OCI-LY7 (cell line): ENCODE data around the gene KLHL33. TPM values are rescaled to one million over a fixed set of nuclear protein-coding genes. Genes with fewer than 3 reads are reported as not detected.

Source experiments
- BruUV-seq: library from RNA; stranded (reverse); fragments of 400-500 nt; replicated peaks from 2 replicates; lab custom pipeline; 2021; lab: Mats Ljungman, UMichigan
- CTCF ChIA-PET: fragments of 300-600 bp; sonication (Branson Sonifier 250); formaldehyde crosslinking; loops from one replicate; lab custom pipeline; 2022; ENCODE audit warnings: antibody characterized with exemption; ENCODE audit not compliant: unreplicated experiment; lab: Charles Lee
- POLR2A ChIA-PET: fragments of 300-600 bp; sonication (Branson Sonifier 250); formaldehyde crosslinking; loops from one replicate; lab custom pipeline; 2022; ENCODE audit warnings: antibody characterized with exemption; lab: Charles Lee
- DNase-seq: peaks from one replicate; pipeline ENCODE4 v3.0.0-alpha.2; 2015; ENCODE audit warnings: low spot score
- H2AFZ ChIP-seq: fragments of 200-600 bp; sonication (generic), shearing (Covaris generic); 2 replicates; pipeline ENCODE4 v1.6.1; 2014; ENCODE audit warnings: mild to moderate bottlenecking, antibody characterized with exemption, low read length, moderate library complexity
- H3K27ac ChIP-seq: fragments of 200-600 bp; sonication (generic); 2 replicates; pipeline ENCODE4 v1.5.1; 2014; ENCODE audit warnings: mixed run types, low read depth, mild to moderate bottlenecking, moderate library complexity, low read length, inconsistent platforms; ENCODE audit not compliant: poor library complexity, severe bottlenecking
- H3K36me3 ChIP-seq: fragments of 200-600 bp; sonication (generic); 2 replicates; pipeline ENCODE4 v1.6.1; 2014; ENCODE audit warnings: mild to moderate bottlenecking, antibody characterized with exemption, low read length, moderate library complexity, mixed read lengths; ENCODE audit not compliant: insufficient read depth
- H3K4me1 ChIP-seq: fragments of 200-600 bp; sonication (generic); 2 replicates; pipeline ENCODE4 v1.5.1; 2014; ENCODE audit warnings: mild to moderate bottlenecking, low read length; ENCODE audit not compliant: insufficient read depth, poor library complexity, severe bottlenecking
- H3K4me2 ChIP-seq: fragments of 200-600 bp; sonication (generic); 2 replicates; pipeline ENCODE4 v1.6.1; 2014; ENCODE audit warnings: mild to moderate bottlenecking, low read length
- H3K4me3 ChIP-seq: fragments of 200-600 bp; sonication (generic); 2 replicates; pipeline ENCODE4 v1.5.1; 2014; ENCODE audit warnings: mild to moderate bottlenecking, low read depth, low read length; ENCODE audit not compliant: poor library complexity, severe bottlenecking
- H3K79me2 ChIP-seq: fragments of 200-600 bp; sonication (generic); 2 replicates; pipeline ENCODE4 v1.6.1; 2016; ENCODE audit warnings: low read depth, mild to moderate bottlenecking, low read length, moderate library complexity, mixed read lengths; ENCODE audit not compliant: insufficient read depth
- H3K9me2 ChIP-seq: fragments of 200-600 bp; sonication (generic); 2 replicates; pipeline ENCODE4 v1.6.1; 2016; ENCODE audit warnings: mild to moderate bottlenecking, low read length, mixed read lengths; ENCODE audit not compliant: insufficient read depth
- H3K9me3 ChIP-seq: fragments of 200-600 bp; sonication (generic); 2 replicates; pipeline ENCODE4 v1.6.1; 2014; ENCODE audit warnings: mild to moderate bottlenecking, mixed run types, low read length, mixed read lengths
- H4K20me1 ChIP-seq: fragments of 200-600 bp; sonication (generic); 2 replicates; pipeline ENCODE4 v1.6.1; 2014; ENCODE audit warnings: mild to moderate bottlenecking, antibody characterized with exemption, low read length, moderate library complexity, mixed read lengths; ENCODE audit not compliant: insufficient read depth
- EZH2phosphoT487 ChIP-seq: fragments of 200-600 bp; sonication (generic); IDR thresholded peaks from 2 replicates; pipeline ENCODE4 v1.6.1; 2018; ENCODE audit warnings: low read depth, borderline replicate concordance, mild to moderate bottlenecking, mixed run types, antibody characterized with exemption, low read length, moderate library complexity, mixed read lengths
- intact Hi-C: fragments of 100-400 bp; cut with micrococcal nuclease; formaldehyde crosslinking; loops from one replicate; pipeline ENCODE4 v1.10.0; 2022; ENCODE audit not compliant: unreplicated experiment
- total RNA-seq, 2 experiments: library from RNA; depleted of rRNA in 1 of 2; stranded (reverse); fragments of >200 nt in 1 of 2; shearing (Covaris generic) in 1 of 2; gene quantifications; 2 replicates each; pipeline ENCODE4 v1.2.3, GENCODE V29; 2014 to 2022
- TF ChIP-seq, protein P1 (sequence below): fragments of 200-600 bp; sonication (generic); conservative IDR thresholded peaks from 2 replicates; pipeline ENCODE4 v1.5.1; 2014; ENCODE audit warnings: mild to moderate bottlenecking, antibody characterized with exemption, low read length, moderate library complexity, mixed read lengths

The KLHL33 gene
- total RNA-seq, 2 experiments from 2014 or later: 0.11 TPM; not detected in 1

DNA sequence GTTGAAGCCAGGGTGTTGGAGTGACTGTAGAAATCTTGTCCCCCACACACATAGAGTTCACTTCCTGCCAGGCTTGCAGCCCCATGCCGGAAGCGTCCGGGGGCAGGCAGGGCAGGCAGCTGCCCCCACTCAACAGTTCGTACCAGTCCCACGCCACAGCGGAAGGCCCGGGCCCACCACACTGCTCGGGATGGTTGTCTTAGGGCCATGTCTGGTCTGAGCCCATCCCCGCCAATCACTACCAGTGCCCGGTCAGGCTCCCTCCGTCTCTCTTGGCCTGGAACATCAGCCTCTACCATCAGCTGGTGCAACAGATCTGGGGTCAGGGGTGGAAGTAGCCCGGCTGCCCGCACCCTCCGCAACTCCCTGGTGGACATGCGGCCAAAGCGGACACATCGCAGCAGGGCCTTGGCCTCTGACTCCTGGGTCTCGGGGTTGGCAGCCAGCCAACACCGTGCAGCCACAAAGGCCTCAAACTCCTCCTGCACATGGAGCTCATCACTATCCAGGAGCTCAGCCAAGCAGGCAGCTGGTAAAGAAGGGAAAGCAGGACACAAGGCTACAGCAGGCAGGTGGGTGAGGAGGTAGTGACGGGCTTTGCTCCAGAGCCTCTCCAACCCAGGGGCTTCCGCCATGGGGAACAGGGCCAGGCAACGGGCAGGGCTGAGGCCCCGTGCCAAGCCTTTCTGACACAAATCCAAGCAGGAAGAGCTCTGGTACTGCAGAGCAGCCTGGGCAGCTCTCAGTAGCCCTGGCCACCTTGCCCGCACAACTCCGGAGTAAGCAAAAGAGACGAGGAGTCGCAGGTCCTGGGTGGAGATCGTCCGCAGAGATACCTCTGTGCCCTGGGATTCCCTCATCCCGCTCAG, 5.9 kb downstream of the KLHL33 start:
- ChIA-PET POLR2A (interaction anchor here (0.6 to 3.4 kb wide), 7 partner anchors 9 to 26 kb away, joined by 3 to 14 read pairs (median 4); partner anchors contain the start of genes APEX1 and OSGEP), CTCF (interaction anchor here (0.7 kb wide), 1 partner anchor 25 kb away, joined by 3 read pairs; the partner anchor contains the start of gene APEX1)
- TF ChIP-seq, protein P1, sequence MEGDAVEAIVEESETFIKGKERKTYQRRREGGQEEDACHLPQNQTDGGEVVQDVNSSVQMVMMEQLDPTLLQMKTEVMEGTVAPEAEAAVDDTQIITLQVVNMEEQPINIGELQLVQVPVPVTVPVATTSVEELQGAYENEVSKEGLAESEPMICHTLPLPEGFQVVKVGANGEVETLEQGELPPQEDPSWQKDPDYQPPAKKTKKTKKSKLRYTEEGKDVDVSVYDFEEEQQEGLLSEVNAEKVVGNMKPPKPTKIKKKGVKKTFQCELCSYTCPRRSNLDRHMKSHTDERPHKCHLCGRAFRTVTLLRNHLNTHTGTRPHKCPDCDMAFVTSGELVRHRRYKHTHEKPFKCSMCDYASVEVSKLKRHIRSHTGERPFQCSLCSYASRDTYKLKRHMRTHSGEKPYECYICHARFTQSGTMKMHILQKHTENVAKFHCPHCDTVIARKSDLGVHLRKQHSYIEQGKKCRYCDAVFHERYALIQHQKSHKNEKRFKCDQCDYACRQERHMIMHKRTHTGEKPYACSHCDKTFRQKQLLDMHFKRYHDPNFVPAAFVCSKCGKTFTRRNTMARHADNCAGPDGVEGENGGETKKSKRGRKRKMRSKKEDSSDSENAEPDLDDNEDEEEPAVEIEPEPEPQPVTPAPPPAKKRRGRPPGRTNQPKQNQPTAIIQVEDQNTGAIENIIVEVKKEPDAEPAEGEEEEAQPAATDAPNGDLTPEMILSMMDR: no peak
- TF ChIP-seq EZH2phosphoT487: no peak
- Histone ChIP-seq H4K20me1 (no peaks in the 10 kb centered on the region), H3K4me1 (peaks cover 47% of the 10 kb centered on the region), H3K36me3 (no peaks in the 10 kb centered on the region), H3K9me3 (no peaks in the 10 kb centered on the region), H3K79me2 (no peaks in the 10 kb centered on the region), H3K4me2 (no peak overlapping the region), H2AFZ (no peak overlapping the region), H3K27ac (no peak overlapping the region), H3K4me3 (no peak overlapping the region), H3K9me2 (no peaks in the 10 kb centered on the region)
- no TSS peak for BruUV-seq
- DNase-seq: no peak
- intact Hi-C loops: no loop called here

GRCh38 chr14:20428802-20429201, 7.2 kb downstream of the KLHL33 start:
- DNase-seq: no peak
- BruUV-seq: no TSS peak
- POLR2A ChIA-PET: interaction anchor here (1.0 to 3.4 kb wide), 8 partner anchors 9 to 87 kb away, joined by 3 to 14 read pairs (median 4); partner anchors contain the start of genes APEX1, OSGEP, PIP4P1 and TEP1
- TF ChIP-seq, protein P1: no peak
- no peak for TF ChIP-seq EZH2phosphoT487
- H3K9me2 ChIP-seq: no peaks in the 10 kb centered on the region
- H3K79me2 ChIP-seq: no peaks in the 10 kb centered on the region
- intact Hi-C loops: no loop called here
- peak overlapping the region; percentile 89 for H3K4me2 ChIP-seq
- CTCF ChIA-PET: interaction anchor here (0.6 kb wide), 2 partner anchors 20 to 49 kb away, joined by 3 read pairs; no protein-coding TSS in a partner anchor
- peaks cover 52% of the 10 kb centered on the region for H3K4me1 ChIP-seq
- no peak overlapping the region for H3K4me3 ChIP-seq
- H3K27ac ChIP-seq: peak overlapping the region; percentile 94
- H4K20me1 ChIP-seq: no peaks in the 10 kb centered on the region
- H3K9me3 ChIP-seq: no peaks in the 10 kb centered on the region
- no peak overlapping the region; the same call in 1 of the 2 replicates for H2AFZ ChIP-seq
- H3K36me3 ChIP-seq: no peaks in the 10 kb centered on the region
